HG02840 (cell line): ENCODE results near the gene BRD3OS.

Experiments used
- ATAC-seq: cut with Tn5 transposase; IDR thresholded peaks from one replicate; pipeline ENCODE4 v1.9.1; 2021; ENCODE audit warnings: mild to moderate bottlenecking, moderate library complexity, moderate number of reproducible peaks; ENCODE audit not compliant: unreplicated experiment, low FRiP score

BRD3OS gene

DNA sequence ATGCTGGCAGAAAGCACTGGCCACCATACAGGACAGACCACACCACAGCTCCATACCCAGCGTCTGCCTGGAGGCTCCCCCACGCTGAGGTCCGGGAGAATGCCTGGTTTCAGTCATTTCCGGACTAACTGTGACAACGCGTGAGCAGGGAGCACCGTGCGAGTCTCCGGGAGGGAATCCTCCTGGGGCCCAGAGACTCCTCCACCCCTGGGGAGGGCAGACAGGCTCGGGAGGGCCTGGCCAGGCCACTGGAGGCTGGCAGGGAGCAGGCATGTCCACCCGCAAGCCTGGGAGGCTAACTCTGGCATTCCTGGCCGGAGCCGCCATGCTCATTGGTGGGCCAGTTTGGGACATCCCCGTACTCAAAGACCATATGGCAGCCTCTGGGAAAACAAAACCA lies 6.5 kb downstream of the BRD3OS start:
- no peak for ATAC-seq

DNA sequence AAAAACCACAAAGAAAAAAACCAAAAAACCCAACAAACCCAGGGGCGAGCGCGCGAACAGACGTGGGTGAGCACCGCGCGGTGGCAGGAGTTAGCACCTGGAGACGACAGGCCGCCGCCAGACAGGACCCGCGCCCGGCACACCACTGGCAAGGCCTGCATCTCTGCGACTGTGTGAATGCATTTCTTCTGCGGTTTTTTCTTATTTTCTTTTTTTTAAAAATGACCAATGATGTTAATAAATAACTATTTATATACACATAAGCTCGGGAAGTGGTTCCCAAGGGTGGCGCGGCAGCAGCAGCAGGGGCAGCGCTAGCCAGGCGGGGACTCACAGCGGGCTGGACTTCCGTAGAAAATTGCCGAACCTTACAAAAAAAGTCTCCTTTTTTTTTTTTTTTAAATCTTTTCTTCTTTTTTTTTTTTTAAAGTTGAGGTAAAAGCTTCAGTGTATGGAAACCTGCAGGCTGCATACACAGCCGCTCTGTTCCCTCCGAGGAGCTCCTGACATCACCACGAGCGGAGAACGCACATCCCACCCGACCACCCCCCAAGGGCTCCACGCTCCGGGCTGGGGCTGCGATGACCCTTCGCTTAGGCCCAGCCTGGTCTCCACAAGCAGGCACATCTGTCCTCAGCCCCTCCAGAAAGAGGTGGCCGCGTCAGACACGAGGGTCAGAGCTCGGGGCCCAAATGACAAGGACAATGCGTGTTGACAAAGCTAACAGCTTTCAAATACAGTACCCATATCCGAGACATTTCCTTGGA lies 7.4 kb downstream of the BRD3OS start:
- ATAC-seq, result no peak

DNA sequence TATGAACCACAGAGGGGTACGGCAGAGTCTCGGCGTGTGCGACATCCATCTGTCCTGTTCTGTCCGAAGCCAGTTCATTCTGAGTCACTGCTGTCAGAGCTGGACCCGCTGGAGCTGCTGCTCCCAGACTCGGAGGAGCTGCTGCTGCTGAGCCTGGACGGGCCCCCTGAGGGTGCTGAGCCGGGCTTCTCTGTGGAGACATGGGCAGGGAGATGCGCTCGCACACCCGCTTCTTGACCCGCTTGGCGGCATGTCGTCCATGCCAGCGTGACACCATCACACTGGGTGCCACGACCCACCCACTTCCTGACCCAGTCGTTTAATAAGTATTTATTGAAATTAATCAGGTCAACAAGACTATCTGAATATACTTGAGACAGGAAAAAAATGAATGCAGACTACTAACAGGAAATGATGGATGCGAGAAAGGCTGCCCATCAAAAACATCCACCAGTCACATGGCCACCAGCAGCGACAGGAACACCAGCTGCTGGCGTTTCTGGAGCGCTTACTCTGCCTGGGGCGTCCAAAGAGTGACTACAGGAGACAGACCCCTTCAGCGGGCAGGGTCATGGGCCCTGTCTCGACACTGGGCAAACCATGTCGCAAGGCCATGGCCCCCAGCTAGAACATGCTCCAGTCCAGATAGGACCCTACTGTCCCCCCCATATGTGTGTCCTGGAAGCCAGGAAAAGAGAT lies 8.4 kb downstream of the BRD3OS start:
- ATAC-seq, result no peak

DNA sequence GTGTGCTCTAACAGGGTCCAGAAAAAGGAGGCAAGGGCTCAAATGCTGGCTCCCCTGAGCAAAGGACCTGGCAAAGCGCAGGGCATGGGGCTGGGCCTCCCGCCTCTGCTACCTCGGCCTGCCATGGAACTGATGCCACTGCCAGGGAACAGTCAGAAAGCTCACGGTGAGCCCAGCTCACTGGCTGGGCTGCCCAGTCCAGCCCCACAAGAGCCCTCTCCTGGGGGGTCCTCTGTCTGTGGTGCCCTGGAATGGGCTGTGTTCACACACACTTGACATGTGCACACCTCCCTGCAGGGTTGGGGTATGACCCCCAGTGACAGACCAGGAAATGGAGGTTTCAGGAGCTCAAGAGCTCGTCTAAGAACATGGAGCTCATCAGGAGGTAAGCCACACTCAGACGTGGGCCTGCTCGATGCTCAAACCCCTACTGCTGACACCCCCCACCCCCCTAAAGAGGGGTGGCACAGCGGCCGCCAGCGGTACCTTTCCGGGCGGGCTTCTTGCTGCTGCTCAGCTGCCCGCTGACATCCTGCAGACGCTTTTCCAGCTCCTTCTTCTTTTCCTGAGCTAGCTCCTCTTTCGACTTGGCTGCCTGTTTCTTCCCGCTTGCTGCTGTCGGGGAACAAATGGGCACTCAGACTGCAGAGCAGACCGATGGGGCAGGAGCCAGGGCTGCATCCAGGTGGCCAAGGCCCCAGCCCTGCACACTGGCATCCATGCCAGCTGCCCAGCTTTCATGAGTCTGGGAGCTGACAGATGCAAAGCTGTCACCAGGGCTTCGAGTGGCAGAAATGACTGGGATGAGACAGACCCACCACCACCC lies 9.1 kb downstream of the BRD3OS start:
- no peak for ATAC-seq

DNA sequence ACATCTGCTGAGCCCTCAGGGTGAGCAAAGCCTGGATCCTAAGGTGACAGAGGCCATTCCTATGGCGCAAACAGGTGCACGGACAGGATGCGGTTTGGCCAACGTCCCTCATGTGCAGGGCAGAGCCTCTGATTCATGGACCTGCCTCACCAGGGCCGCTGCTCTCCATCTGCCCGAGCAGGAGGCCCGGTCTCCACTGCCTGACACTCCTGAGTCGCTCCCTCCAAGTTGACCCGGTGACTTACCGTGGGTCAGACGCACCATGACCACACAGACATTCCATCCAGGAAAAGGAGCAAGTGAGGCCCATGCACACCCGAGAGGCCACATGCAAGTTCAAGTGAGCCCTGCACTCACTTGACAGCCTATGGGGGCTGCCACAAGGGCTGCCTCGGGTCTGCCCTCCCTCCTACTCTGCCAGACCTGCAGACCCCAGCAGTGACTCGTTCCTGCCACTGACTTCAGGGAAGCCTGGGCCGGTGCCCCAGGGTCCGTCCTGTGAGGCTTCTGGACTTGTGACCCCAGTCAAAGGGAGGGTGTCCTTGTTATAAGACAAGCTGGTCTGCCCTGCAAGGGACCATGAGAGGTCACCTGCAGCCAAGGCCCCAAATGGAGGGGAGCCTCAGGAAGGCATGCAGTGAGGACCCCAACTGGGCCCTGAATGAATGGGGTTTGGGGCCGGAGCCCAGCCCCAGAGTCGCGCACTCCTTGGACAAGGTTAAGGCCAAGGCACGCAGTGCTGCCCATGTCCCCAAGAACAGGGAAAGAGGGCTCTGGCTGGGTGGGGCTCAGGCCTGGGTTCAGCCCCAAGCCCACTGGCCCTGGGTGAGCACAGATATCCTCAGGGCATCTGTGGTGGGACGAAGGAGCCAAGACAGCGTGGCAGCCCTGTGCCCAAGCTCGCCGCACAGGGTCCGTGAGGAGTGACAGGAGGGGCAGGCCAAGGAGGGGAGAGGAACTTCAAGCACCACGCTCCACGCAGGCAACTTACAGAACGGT lies 10.1 kb downstream of the BRD3OS start:
- ATAC-seq, result no peak

DNA sequence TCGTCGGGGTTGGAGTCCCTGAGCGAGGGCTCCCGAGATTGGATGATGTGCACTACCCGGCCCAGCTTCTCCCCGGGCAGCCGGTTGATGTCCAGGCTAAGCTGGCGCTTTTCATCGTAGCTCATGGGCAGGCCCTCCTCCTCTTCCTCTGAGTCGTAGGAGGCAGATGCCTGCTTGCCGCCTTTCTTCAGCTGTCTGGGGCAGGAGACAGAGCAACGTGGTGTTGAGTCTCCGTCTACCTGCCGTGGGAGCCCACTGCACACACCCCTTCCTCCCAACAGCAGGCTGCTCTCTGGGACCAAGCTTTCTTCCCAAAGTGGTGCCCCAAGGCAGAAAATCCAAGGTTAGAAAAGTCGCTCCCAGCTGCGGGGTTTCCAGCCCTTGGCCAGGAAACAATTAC lies 10.8 kb downstream of the BRD3OS start:
- no peak for ATAC-seq

DNA sequence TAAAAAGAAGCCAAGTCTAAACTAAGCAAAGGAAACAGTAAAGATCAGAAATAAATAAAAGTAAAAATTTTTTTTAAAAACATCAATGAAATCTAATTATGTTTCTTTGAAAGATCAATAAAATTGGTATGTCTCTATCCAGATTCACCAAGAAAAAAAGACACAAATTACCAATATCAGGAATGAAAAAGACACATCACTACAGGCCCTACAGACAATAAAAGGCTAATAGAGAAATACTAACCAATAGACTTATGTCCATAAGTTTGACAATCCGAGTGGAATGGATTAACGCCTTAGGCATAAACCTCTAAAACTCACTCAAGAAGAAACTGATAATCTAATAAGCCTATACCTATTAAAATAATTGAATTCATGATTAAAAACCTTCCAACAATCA lies 12.4 kb downstream of the BRD3OS start:
- ATAC-seq, result no peak

DNA sequence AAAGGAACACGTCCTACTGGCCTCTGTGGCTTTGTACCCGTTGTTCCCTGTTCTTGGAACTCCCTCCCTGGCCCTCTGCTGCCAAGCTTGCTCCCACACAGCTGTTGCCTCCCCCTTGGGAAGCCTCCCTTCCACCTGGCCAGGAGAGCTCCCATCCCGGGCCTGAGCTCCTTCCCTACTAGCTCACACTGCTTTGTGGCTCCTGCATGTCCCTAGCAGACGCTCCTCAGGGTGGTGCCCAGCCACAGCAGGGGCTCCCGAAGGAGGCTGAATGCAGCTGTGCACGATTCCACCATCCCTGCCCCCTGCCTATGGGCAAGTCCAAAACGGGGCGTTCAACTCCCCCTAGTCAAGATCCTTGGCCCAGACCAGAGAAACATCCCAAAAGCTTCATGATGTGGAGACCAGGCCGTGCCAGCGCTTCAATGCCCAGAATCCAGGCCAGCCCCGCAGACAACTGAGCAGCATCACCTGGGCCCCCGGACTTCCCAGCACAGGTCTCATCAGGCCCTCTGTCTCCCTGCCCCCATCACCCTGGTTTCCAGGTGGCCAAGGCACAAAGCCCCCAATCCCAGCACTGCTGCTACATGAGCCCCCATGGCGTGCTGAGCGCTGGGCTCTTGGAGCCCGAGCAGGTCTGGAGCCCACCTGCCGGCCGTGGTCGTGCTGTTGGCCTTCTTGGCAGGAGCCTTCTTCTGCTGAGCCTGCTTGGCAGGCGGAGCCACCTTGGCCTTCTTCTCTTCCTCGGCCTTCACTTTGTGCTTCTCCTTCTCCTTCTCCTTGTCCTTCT lies 14.3 kb downstream of the BRD3OS start:
- no peak for ATAC-seq

DNA sequence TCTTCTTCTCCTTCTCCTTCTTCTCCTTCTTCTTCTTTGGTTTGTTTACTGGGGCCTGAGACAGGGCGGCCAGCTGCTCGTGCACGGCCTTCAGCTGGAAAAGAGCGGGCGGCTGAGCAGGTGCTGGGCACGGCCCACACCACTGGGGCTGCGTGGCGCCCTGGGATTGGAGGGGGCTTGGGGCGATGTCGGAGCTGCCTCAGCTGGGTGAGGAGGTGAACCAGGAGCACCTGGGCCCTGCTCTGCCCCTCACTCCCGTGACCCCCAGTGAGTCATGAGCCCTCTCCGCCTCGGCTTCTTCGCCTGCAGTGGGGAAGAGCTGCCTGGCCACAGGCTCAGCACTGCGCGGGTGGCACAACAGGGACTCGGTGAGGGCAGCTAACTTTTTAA lies 14.9 kb downstream of the BRD3OS start:
- no peak for ATAC-seq

DNA sequence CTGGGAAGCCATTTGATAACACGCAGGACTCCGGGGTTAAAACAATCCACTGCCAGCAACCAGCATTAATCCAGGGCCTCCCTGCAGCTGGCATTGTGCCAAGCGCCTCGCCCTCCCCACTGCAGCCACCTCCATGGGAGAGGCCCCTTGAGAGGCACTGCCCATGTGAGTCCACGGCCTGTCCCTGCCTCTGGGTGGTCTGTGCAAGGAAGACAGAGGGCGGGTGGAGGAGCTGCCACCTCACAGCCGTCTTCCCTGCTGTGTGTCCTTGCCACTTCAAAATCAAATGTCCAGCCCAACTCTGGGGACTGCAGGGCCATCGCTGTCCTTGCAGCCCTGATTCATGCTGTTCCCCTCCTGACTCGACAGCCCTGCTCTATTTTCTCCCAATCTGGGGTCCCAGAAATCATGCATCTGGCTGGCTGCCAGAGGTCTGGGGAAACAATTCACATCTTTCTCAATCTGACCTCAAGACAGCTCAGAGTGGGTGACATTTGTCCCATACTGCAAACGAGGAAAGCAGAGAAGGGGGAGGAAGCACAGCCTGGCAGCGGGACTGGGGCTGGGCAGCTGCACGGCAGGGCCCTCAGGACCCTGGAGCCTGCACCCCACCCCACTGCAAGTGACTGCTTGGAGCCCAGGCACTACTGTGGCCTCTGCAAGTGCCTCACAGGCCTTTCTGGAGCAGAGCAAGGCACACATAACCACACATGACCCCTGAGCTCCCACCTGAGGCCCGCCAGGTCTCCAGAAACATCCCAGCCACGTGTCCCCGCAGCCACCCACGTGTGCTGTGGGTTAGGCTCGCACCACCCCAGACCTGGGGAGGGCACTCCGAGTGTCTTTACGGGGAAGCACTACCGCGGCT lies 15.7 kb downstream of the BRD3OS start:
- ATAC-seq, result no peak

DNA sequence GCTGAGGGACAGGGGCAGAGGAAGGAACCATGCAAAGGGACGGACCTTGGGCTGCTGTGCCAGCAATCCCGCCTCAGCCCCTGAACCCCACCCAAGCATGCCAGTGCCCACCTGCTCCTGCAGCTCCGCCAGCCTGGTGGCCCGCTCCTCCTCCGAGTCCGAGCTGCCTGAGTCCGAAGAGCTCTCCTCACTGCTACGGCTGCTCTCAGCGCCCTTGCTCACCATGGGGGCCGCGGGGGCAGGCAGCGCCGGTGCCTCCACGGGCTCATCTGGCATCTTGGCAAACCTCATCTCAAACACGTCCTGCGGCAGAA lies 16.3 kb downstream of the BRD3OS start:
- no peak for ATAC-seq

DNA sequence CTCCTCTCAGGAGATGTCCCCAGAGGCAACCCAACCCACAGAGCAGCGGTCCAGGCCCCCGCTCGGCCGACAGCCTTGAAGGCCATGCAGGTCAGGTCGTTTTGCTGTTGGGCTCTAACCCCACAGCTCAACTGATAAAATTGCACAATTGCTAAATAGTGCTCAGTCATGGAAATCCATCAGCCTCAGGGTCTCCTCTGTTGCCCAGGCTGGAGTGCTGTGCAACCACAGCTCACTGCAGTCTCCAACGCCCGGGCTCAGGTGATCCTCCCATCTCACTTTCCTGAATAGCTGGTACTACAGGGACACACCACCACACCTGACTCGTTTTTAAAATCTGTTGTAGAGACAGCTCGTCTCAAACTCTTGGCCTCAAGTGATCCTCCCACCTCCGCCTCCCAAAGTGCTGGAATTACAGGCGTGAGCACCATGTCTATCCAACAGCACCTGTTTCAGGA lies 18.3 kb downstream of the BRD3OS start:
- no peak for ATAC-seq

DNA sequence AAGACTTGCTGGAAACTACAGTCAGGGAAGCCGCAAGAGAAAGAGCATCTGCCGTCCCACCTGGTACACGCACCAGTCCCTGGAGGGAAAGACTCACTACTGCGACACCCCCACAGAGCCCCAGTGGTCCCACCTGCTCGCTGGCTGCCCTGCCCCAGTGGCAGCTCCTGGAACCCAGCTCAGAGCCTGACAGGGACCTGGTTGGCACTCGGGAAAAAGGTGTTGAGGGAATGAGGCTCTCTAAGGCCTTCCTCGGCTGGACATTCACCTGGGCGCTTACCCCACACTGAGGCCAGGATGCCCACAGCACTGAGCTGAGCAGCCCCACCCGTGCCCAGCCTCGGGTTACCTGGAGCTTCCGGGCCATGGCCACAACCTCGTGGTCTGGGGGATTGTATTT lies 19.7 kb downstream of the BRD3OS start:
- no peak for ATAC-seq

DNA sequence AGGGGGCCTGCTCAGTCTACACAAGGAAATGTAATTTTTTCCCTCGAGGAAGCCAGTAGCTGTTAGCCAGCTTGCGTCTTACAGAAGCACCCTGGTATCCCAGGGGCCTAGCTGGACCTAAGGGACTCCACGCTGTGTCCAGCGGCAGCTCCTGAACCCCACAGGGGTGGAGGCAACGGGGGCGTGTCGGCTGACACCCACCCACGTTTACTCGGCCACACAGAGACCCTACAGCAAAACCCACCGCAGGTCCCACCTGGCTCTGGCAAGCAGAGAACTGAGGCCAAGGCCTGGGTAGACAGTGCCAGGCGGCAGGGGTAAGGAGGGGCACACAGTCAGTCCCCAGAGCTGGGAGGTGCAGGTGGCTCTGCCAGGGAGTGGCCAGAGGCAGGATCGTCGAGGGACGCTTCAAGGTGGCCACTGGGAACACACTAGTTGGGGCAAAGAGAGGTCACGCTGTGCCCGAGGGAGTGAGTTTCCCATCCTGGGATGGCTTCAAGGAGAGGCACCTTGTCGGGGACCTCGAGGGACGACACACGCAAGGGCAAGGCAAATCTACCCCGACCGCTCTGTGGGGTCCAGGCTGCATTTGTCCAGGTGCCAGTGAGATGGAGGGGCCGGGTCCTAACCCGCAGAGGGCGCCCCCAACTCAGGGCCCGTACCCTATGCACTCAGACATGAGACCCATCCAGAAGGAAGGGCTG lies 20.7 kb downstream of the BRD3OS start:
- ATAC-seq, result no peak

DNA sequence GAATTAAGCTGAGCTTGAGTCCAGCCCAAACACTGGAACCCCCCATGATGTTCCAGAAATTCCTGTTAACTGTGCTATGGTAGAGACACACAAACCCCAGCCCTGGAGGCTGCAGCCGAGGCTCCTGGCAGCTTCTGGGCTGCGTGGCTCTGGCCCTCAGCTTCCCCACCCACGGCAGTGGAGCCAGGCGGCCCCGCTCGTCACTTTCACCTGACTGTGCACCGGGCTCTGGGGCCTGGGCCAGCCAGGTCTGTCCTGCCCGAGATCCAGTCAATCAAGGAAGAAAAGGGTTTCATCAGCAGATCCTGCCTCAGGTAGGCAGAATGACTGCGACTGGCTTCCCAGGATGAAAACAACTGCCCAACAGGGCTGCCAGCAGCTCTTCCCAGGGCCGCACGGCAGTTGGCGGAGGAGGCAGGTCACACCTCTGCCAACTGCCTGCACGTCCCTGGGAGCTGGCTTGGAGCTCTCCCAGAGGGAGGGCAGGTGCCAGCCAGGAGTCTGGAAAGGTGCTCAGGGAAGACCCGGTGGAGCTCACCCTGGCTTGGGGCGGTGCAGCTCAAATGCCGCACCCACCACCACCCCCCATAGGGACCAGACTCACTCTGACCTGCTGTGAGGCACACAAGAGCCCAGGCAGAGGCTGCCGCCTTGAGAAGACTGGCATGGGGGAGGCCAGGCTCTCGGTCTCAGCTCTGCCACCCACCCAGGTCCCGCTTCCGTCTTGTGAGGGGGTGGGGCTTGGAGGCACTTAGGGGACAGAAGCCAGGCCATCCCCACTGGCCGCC lies 21.8 kb downstream of the BRD3OS start:
- ATAC-seq, result no peak

DNA sequence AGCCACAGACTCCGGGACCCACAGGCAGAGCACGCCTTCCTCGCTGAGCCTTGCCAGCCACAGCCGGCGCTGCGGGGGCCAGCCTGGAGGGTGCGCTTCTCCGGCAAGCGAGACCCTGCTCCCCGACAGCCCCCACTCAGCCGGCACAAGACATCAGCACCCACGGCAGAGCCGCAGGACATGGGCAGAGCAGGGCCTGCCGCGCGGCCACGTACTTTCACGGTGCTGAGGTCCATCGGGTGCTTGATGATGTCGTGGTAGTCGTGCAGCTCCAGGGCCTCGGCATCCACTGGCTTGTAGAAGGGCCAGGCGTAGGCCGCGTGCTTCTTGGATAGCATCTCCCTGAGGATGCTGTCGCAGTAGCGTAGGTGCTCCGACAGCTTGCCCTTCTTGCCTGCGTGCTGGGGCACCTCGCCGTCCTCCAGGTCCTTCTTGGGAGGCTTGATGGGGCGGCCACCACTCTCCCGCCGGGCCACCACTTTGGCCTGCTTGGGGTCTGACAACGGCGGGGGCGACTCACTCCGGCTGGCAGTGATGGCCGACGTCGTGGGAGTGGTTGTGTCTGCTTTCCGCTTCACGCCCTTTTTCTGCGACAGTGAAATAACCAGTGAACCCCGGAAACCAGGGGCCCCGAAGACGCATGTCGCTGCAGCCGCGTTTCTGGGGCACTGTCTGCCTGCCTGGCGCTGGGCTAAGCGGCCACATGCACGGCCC lies 22.7 kb downstream of the BRD3OS start:
- ATAC-seq, result no peak

DNA sequence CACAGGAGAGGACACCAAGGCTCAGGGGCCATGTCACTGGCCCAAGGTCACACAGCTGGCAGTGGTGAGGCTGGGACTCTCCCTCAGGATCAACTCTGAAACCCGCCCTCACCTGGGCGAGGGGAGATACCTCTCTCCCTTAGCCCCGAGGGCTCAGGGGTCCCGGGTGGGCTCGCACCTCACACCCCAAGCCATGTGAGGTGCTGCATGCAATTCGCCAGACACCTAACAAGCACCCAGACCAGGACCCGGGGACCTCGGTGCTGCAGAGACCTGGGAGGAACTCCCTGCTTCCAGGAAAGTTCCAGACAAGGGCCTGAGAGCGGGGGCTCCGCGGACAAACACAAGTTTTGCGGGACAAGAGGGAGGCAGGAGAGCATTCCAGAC lies 23.3 kb downstream of the BRD3OS start:
- no peak for ATAC-seq
